ENCODE measurements around the gene SMAD6.

The SMAD6 gene

GRCh38 chr15:66777054-66777453 is 75.0 kb downstream of the SMAD6 start:
- H3K36me3 ChIP-seq (ENCODE audit: insufficient read depth, low read length): no peaks in the 10 kb centered on the region
- no peak overlapping the region for H3K4me3 ChIP-seq (ENCODE audit: low read depth, low read length)
- no peak overlapping the region for H3K27ac ChIP-seq (ENCODE audit: low read depth, low read length)
- peaks cover 16% of the 10 kb centered on the region for H3K79me2 ChIP-seq (ENCODE audit: control insufficient read depth, insufficient read depth, low read length, unreplicated experiment)
- no peak overlapping the region for H2AFZ ChIP-seq (ENCODE audit: low read length, unreplicated experiment)
- no peaks in the 10 kb centered on the region for H3K27me3 ChIP-seq (ENCODE audit: insufficient read depth, low read length)
- peaks cover 28% of the 10 kb centered on the region for H3K4me1 ChIP-seq (ENCODE audit: control insufficient read depth, insufficient read depth, low read length, unreplicated experiment)

- peaks cover 28% of the 10 kb centered on the region for H3K4me1 ChIP-seq (ENCODE audit: control insufficient read depth, insufficient read depth, low read length, unreplicated experiment)
- no peak overlapping the region for H2AFZ ChIP-seq (ENCODE audit: low read length, unreplicated experiment)
- no peak overlapping the region for H3K4me3 ChIP-seq (ENCODE audit: low read depth, low read length)
- H3K27me3 ChIP-seq (ENCODE audit: insufficient read depth, low read length): no peaks in the 10 kb centered on the region
- H3K79me2 ChIP-seq (ENCODE audit: control insufficient read depth, insufficient read depth, low read length, unreplicated experiment): peaks cover 16% of the 10 kb centered on the region
- H3K27ac ChIP-seq (ENCODE audit: low read depth, low read length): no peak overlapping the region
- H3K36me3 ChIP-seq (ENCODE audit: insufficient read depth, low read length): no peaks in the 10 kb centered on the region
Observed at GRCh38 chr15:66777596-66778313, 75.7 kb downstream of the SMAD6 start.

- Histone ChIP-seq H3K4me3 (ENCODE audit: low read depth, low read length) (no peak overlapping the region), H3K27ac (ENCODE audit: low read depth, low read length) (no peak overlapping the region), H3K27me3 (ENCODE audit: insufficient read depth, low read length) (no peaks in the 10 kb centered on the region), H2AFZ (ENCODE audit: low read length, unreplicated experiment) (no peak overlapping the region), H3K4me1 (ENCODE audit: control insufficient read depth, insufficient read depth, low read length, unreplicated experiment) (peaks cover 27% of the 10 kb centered on the region), H3K36me3 (ENCODE audit: insufficient read depth, low read length) (no peaks in the 10 kb centered on the region), H3K79me2 (ENCODE audit: control insufficient read depth, insufficient read depth, low read length, unreplicated experiment) (peaks cover 16% of the 10 kb centered on the region)
Observed at GRCh38 chr15:66778314-66778665, 76.3 kb downstream of the SMAD6 start.

- no peak overlapping the region for H3K4me3 ChIP-seq (ENCODE audit: low read depth, low read length)
- no peaks in the 10 kb centered on the region for H3K36me3 ChIP-seq (ENCODE audit: insufficient read depth, low read length)
- H3K27ac ChIP-seq (ENCODE audit: low read depth, low read length): no peak overlapping the region
- H3K27me3 ChIP-seq (ENCODE audit: insufficient read depth, low read length): no peaks in the 10 kb centered on the region
- peaks cover 23% of the 10 kb centered on the region for H3K4me1 ChIP-seq (ENCODE audit: control insufficient read depth, insufficient read depth, low read length, unreplicated experiment)
- no peak overlapping the region for H2AFZ ChIP-seq (ENCODE audit: low read length, unreplicated experiment)
- H3K79me2 ChIP-seq (ENCODE audit: control insufficient read depth, insufficient read depth, low read length, unreplicated experiment): peaks cover 16% of the 10 kb centered on the region
Observed at GRCh38 chr15:66778716-66779115, 76.7 kb downstream of the SMAD6 start.

- no peaks in the 10 kb centered on the region for H3K36me3 ChIP-seq (ENCODE audit: insufficient read depth, low read length)
- no peak overlapping the region for H2AFZ ChIP-seq (ENCODE audit: low read length, unreplicated experiment)
- no peaks in the 10 kb centered on the region for H3K27me3 ChIP-seq (ENCODE audit: insufficient read depth, low read length)
- peaks cover 16% of the 10 kb centered on the region for H3K79me2 ChIP-seq (ENCODE audit: control insufficient read depth, insufficient read depth, low read length, unreplicated experiment)
- peaks cover 17% of the 10 kb centered on the region for H3K4me1 ChIP-seq (ENCODE audit: control insufficient read depth, insufficient read depth, low read length, unreplicated experiment)
- H3K27ac ChIP-seq (ENCODE audit: low read depth, low read length): peak overlapping the region; percentile 27
- H3K4me3 ChIP-seq (ENCODE audit: low read depth, low read length): no peak overlapping the region
Observed at GRCh38 chr15:66779331-66780009, 77.4 kb downstream of the SMAD6 start.

GRCh38 chr15:66780172-66780972 is 78.3 kb downstream of the SMAD6 start:
- H3K27ac ChIP-seq (ENCODE audit: low read depth, low read length): peak overlapping the region; percentile 27; the same call in 1 of the 2 replicates
- no peaks in the 10 kb centered on the region for H3K36me3 ChIP-seq (ENCODE audit: insufficient read depth, low read length)
- H3K4me3 ChIP-seq (ENCODE audit: low read depth, low read length): no peak overlapping the region
- H3K27me3 ChIP-seq (ENCODE audit: insufficient read depth, low read length): no peaks in the 10 kb centered on the region
- peaks cover 15% of the 10 kb centered on the region for H3K79me2 ChIP-seq (ENCODE audit: control insufficient read depth, insufficient read depth, low read length, unreplicated experiment)
- H2AFZ ChIP-seq (ENCODE audit: low read length, unreplicated experiment): no peak overlapping the region
- peaks cover 18% of the 10 kb centered on the region for H3K4me1 ChIP-seq (ENCODE audit: control insufficient read depth, insufficient read depth, low read length, unreplicated experiment)

GRCh38 chr15:66780973-66781718 is 79.1 kb downstream of the SMAD6 start:
- Histone ChIP-seq H3K27ac (ENCODE audit: low read depth, low read length) (no peak overlapping the region), H3K36me3 (ENCODE audit: insufficient read depth, low read length) (no peaks in the 10 kb centered on the region), H3K79me2 (ENCODE audit: control insufficient read depth, insufficient read depth, low read length, unreplicated experiment) (peaks cover 14% of the 10 kb centered on the region), H2AFZ (ENCODE audit: low read length, unreplicated experiment) (no peak overlapping the region), H3K4me3 (ENCODE audit: low read depth, low read length) (no peak overlapping the region), H3K4me1 (ENCODE audit: control insufficient read depth, insufficient read depth, low read length, unreplicated experiment) (peaks cover 25% of the 10 kb centered on the region), H3K27me3 (ENCODE audit: insufficient read depth, low read length) (no peaks in the 10 kb centered on the region)

- peaks cover 8% of the 10 kb centered on the region for H3K79me2 ChIP-seq (ENCODE audit: control insufficient read depth, insufficient read depth, low read length, unreplicated experiment)
- no peaks in the 10 kb centered on the region for H3K36me3 ChIP-seq (ENCODE audit: insufficient read depth, low read length)
- no peak overlapping the region for H3K4me3 ChIP-seq (ENCODE audit: low read depth, low read length)
- no peaks in the 10 kb centered on the region for H3K27me3 ChIP-seq (ENCODE audit: insufficient read depth, low read length)
- no peak overlapping the region for H2AFZ ChIP-seq (ENCODE audit: low read length, unreplicated experiment)
- no peak overlapping the region for H3K27ac ChIP-seq (ENCODE audit: low read depth, low read length)
- peaks cover 25% of the 10 kb centered on the region for H3K4me1 ChIP-seq (ENCODE audit: control insufficient read depth, insufficient read depth, low read length, unreplicated experiment)
Observed at GRCh38 chr15:66782785-66783184, 80.7 kb downstream of the SMAD6 start.

GRCh38 chr15:66783314-66783713 is 81.3 kb downstream of the SMAD6 start:
- Histone ChIP-seq H3K27me3 (ENCODE audit: insufficient read depth, low read length) (no peaks in the 10 kb centered on the region), H3K4me3 (ENCODE audit: low read depth, low read length) (no peak overlapping the region), H3K36me3 (ENCODE audit: insufficient read depth, low read length) (no peaks in the 10 kb centered on the region), H2AFZ (ENCODE audit: low read length, unreplicated experiment) (no peak overlapping the region), H3K79me2 (ENCODE audit: control insufficient read depth, insufficient read depth, low read length, unreplicated experiment) (peaks cover 8% of the 10 kb centered on the region), H3K4me1 (ENCODE audit: control insufficient read depth, insufficient read depth, low read length, unreplicated experiment) (peaks cover 25% of the 10 kb centered on the region), H3K27ac (ENCODE audit: low read depth, low read length) (no peak overlapping the region)

- peaks cover 6% of the 10 kb centered on the region for H3K79me2 ChIP-seq (ENCODE audit: control insufficient read depth, insufficient read depth, low read length, unreplicated experiment)
- no peak overlapping the region for H3K4me3 ChIP-seq (ENCODE audit: low read depth, low read length)
- no peaks in the 10 kb centered on the region for H3K36me3 ChIP-seq (ENCODE audit: insufficient read depth, low read length)
- H3K27me3 ChIP-seq (ENCODE audit: insufficient read depth, low read length): no peaks in the 10 kb centered on the region
- peaks cover 25% of the 10 kb centered on the region for H3K4me1 ChIP-seq (ENCODE audit: control insufficient read depth, insufficient read depth, low read length, unreplicated experiment)
- H2AFZ ChIP-seq (ENCODE audit: low read length, unreplicated experiment): no peak overlapping the region
- no peak overlapping the region for H3K27ac ChIP-seq (ENCODE audit: low read depth, low read length)
Observed at GRCh38 chr15:66783725-66784124, 81.7 kb downstream of the SMAD6 start.

Measured in ACC112 (cell line).